HG03066 (cell line): ENCODE data around the gene GAL3ST1.
"Not testable (repeated sequence)": the region's sequence is repeated elsewhere in the genome, so short reads cannot be mapped to it uniquely, and the experiment has no call there.

Source experiments
- ATAC-seq: cut with Tn5 transposase; IDR thresholded peaks from one replicate; pipeline ENCODE4 v1.9.1; 2021; ENCODE audit warnings: low read depth; ENCODE audit not compliant: unreplicated experiment

GAL3ST1 gene

GRCh38 chr22:30574095-30574981 is at the start of gene GAL3ST1:
Gene GAL3ST1 (minus strand): TSS chr22:30574665. CDS start chr22:30557392, 17,273 bp downstream.
- ATAC-seq: no peak

DNA sequence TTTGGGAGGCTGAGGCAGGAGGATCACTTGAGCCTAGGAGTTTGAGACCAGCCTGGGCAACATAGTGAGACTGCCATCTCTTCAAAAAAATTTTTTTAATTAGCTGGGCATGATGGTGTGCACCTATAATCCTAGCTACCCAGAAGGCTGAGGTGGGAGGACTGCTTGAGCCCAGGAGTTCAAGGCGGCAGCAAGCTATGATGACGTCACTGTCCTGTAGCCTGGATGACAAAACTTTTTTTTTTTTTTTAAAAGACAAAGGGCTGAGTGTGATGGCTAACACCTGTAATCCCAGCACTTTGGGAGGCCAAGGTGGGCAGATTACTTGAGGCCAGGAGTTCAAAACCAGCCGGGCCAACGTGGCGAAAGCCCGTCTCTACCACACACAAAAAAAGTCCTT is 45.4 kb upstream of the GAL3ST1 start:
- not testable (repeated sequence) for ATAC-seq

- no peak for ATAC-seq
These were observed 43.4 kb upstream of the GAL3ST1 start for GRCh38 chr22:30617819-30618218.

DNA sequence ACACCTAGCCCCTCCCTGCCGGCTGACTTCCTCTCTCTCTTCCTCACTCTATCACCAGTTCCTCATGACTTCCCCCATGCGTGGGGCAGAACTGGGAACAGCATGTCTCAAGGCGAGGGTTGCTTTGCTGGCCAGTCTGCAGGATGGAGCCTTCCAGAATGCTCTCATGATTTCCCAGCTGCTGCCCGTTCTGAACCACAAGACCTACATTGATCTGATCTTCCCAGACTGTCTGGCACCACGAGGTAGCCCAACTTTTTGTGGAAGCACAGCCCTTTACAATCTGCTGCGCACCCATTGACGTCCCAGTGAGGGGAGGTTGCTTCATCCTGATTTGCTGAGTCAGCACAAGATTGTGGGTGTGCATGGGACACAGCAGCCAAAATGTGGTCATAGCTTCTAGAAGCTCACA is 41.1 kb upstream of the GAL3ST1 start:
- no peak for ATAC-seq

DNA sequence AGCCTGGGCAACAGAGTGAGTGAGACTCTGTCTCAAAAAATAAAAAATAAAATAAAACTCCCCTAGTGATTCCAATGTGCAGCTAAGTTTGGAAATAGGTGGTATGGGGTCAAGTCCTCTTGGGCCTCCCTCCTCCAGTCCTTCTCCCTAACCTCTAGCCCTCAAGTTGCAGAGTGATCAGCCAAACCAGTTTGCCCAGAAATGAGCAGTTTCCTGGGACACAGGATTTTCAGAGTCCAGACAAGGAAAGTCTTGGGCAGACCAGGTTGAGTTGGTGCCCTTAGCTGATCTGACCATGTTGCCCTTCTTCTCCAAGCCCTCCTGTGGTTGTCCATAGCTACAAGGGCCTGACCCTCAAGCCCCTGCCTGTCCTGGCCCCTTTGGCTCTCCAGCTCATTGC is 40.4 kb upstream of the GAL3ST1 start:
- no peak for ATAC-seq

GRCh38 chr22:30614268-30614667 is 39.8 kb upstream of the GAL3ST1 start:
- no peak for ATAC-seq

DNA sequence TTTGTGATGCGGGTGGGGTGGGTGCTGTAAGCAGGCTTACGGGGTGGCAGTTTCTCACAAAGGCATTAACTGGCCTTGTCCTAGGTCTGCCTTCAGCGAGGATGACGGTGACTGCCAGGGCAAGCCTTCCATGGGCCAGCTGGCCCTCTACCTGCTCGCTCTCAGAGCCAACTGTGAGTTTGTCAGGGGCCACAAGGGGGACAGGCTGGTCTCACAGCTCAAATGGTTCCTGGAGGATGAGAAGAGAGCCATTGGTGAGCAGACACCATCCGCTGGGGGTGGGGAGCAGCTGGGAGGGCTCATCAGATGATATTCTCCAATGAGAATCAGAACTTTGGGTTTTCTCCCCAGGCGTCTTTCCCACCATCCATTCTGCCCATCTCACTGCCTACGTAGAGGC is 38.3 kb upstream of the GAL3ST1 start:
- ATAC-seq: no peak

DNA sequence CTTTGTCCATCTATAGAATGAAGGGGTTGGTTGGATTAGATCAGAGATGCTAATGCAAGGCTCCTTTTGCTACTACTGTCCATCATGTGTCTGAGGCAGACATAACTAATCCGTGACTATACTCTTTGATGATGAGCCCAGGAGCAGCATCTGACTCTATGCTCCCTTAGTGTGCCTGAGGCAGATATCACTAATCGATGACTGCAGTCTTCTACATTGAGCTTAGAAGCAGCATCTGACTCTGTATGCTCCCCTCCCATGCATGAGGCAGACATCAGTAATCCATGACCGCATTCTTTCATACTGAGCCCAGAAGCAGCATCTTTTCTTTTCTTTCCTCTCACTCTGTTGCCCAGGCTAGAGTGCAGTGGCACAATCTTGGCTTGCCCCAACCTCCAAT is 36.7 kb upstream of the GAL3ST1 start:
- ATAC-seq: no peak

DNA sequence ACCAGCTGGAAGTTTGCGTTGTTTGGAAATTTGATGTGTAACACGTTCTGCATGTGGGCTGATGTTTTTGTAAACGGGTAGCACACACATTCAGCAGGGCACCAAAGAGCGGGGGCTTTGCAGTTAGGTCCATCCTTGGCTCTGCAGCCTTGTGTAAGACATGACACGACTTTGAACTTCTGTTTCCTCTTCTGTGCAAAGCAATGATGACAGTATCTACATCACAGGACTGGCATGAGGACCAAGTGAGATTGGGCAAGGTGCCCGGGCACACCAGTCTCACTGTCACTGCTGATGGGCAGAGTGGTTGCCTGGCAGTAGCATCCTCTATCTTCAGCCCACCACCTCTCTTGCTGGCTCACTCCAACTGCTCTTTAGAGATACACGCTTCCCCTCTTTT is 35.8 kb upstream of the GAL3ST1 start:
- no peak for ATAC-seq

- ATAC-seq: no peak
These were observed 35.1 kb upstream of the GAL3ST1 start for GRCh38 chr22:30609260-30610185.

DNA sequence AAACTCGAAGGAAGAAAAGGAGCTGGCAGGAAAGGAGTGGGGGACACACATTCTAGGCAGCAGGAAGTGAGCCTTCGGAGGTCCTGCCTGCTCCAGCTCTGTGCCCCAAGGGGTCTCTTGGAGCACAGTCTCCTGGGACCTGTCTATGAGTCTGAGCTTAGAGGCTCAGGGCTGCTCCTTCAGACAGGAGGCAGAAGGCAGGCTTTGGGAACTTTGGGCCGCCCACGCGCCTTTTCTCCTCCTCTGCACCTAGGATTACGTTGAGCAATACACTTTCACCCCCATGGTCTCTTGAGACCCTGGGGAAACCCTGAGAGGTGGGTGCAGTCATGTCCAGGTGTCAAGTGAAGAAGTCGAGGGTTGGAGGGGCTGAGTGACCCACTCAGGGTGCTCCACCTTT is 33.5 kb upstream of the GAL3ST1 start:
- ATAC-seq: no peak

DNA sequence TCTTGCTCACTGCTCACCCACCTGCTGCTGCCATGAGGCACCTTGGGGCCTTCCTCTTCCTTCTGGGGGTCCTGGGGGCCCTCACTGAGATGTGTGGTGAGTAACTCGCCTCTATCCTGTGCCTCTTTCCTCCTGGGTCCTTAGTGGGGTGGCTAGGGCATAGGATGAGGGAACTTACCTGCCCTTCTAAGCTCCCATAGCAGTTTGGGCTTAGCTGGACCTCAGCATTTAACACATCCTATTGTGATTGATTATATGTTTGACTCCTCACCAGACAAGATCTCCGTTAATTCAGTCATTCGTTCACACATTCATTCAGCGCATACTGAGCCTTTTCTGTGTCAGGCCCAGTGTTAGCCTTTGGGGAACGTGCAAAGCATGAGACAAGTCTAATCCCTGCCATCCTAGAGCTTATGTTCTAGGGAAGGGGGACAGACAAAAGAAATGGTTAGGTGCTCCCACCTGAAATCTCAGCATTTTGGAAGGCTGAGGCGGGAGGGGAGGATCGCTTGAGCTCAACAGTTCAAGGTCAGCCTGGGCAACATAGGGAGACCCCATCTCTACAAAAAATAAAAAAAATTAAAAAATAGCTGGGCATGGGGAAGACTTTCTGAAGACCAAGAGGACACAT is 33.0 kb upstream of the GAL3ST1 start:
- ATAC-seq: no peak

DNA sequence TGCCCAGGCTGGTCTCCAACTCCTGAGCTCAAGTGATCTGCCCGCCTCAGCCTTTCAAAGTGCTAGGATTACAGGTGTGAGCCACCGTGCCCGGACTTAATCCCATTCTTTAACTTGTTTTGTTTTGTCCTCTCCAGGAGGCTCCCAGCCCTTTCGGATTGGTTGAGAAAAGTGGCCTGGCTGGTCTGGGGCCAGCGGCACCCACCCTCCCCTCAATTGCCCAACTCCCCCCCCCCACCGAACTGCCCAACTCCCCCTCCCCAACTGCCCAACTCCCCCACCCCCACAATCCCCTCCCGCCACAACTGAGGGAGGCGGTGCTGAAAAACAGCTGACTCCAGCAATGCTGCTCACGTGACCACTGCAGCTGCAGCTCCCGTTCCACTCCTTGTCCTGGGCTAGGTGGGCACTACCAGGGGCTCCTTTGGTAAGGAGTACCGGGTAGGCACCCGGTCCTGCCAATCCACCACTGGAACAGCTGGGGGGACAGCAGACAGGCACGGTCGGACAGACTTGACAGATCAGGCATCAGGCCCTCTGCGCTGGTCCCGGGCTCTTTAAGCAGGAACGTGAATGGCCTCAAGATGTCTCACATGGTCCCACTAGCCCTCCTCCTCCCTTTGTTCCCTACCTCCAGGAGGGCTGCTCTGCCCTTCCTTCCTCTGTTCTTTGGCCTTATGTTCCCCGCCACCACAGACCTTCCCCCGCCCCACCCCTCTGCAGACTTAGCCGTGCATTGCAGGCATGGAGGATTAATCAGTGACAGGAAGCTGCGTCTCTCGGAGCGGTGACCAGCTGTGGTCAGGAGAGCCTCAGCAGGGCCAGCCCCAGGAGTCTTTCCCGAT is 32.2 kb upstream of the GAL3ST1 start, which contains the start of gene TCN2:
TCN2 (plus strand) TSS at position 720 of the 845 bp plus-strand sequence. CDS start 158 bp downstream, outside the sequence.
- peak; percentile 56 for ATAC-seq

GRCh38 chr22:30605449-30606110 is 31.1 kb upstream of the GAL3ST1 start:
- ATAC-seq: no peak

- ATAC-seq: no peak
These were observed 30.3 kb upstream of the GAL3ST1 start for GRCh38 chr22:30604723-30605122.

DNA sequence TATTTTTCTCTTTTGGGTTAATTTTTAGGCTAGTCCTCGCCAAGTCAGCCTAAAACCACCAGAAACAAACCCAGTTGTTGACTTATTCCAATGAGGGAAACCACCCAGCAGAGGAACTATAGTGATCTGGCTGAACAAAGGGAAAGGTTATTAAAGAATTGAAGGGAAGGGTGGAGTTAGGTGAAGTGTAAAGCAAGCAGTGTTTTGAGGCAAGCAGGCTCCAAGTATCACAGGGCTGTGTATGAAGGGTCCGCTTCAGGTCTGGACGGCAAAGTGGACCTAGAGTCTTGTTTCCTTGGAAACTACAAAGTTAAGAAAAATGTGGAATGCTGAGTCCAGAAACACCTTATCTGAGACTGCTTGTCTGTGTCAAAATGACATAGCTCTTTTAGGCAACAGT is 29.3 kb upstream of the GAL3ST1 start:
- no peak for ATAC-seq

GRCh38 chr22:30602049-30602448 is 27.6 kb upstream of the GAL3ST1 start:
- ATAC-seq: no peak

DNA sequence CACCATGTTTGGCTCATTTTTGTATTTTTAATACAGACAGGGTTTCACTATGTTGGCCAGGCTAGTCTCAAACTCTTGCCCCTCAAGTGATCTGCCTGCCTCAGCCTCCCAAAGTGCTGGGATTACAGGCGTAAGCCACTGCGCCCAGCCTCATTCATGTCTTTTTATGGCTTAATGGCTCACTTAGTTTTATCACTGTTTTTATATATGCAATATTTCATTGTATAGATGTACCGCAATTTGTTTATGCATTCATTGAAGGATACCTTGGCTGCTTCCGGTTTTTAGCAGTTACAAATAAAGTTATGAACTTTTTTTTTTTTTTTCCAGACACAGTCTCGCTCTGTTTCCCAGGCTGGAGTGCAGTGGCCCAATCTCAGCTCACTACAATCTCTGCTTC is 27.0 kb upstream of the GAL3ST1 start:
- no peak for ATAC-seq

GRCh38 chr22:30600921-30601320 is 26.5 kb upstream of the GAL3ST1 start:
- no peak for ATAC-seq
